Fibroblast of the aortic adventitia (primary cell): ENCODE measurements around the gene FBXO11. TPM values are rescaled to one million over a fixed set of nuclear protein-coding genes. Genes with fewer than 3 reads are reported as not detected.

Experiments
- DNase-seq: peaks from one replicate; pipeline ENCODE4 v3.0.0-alpha.2; 2010; ENCODE audit warnings: low read depth
- H3K4me3 ChIP-seq: 2 replicates; pipeline ENCODE4 v1.5.1; 2011; ENCODE audit warnings: low read depth, mild to moderate bottlenecking, control low read depth, low read length, moderate library complexity
- CTCF ChIP-seq: IDR thresholded peaks from 2 replicates; pipeline ENCODE4 v1.5.1; 2011; ENCODE audit warnings: mild to moderate bottlenecking, low read length, control low read depth, inconsistent platforms; ENCODE audit not compliant: insufficient read depth
- total RNA-seq: library from RNA; depleted of rRNA; stranded (reverse); fragments of >200 nt; gene quantifications from 2 replicates; pipeline ENCODE4 v1.2.3, GENCODE V29; 2012; ENCODE audit warnings: low replicate concordance

The FBXO11 gene
- total RNA-seq, 1 donor = 50.7 TPM

GRCh38 chr2:47803363-47803762 is 102.9 kb downstream of the FBXO11 start:
- no peak overlapping the region for H3K4me3 ChIP-seq
- no peak for DNase-seq
- TF ChIP-seq CTCF = no peak

- no peak for DNase-seq
- no peak for TF ChIP-seq CTCF
- no peak overlapping the region for H3K4me3 ChIP-seq
Observed at GRCh38 chr2:47801118-47801517, 105.2 kb downstream of the FBXO11 start.

GRCh38 chr2:47799031-47799609 is 107.2 kb downstream of the FBXO11 start:
- no peak for TF ChIP-seq CTCF

GRCh38 chr2:47798631-47799030 is 107.7 kb downstream of the FBXO11 start:
- no peak overlapping the region for H3K4me3 ChIP-seq
- no peak for TF ChIP-seq CTCF
- no peak for DNase-seq

More at GRCh38 chr2:47799031-47799609, 107.2 kb downstream of the FBXO11 start:
- H3K4me3 ChIP-seq = no peak overlapping the region
- no peak for DNase-seq

GRCh38 chr2:47796090-47796697 is 110.1 kb downstream of the FBXO11 start:
- no peak for TF ChIP-seq CTCF
- H3K4me3 ChIP-seq = no peak overlapping the region
- DNase-seq = no peak

- no peak overlapping the region for H3K4me3 ChIP-seq
- no peak for DNase-seq
- TF ChIP-seq CTCF = no peak
Observed at GRCh38 chr2:47785986-47786385, 120.3 kb downstream of the FBXO11 start.
